NCI-H2081 treated with DMSO at 0.1 percent for 48 hours (cell line): ENCODE measurements around the gene PLD4.

ENCODE experiments used
- DNase-seq: peaks from one replicate; lab custom pipeline; 2025; lab: John Stamatoyannopoulos, UW

Gene PLD4

DNA sequence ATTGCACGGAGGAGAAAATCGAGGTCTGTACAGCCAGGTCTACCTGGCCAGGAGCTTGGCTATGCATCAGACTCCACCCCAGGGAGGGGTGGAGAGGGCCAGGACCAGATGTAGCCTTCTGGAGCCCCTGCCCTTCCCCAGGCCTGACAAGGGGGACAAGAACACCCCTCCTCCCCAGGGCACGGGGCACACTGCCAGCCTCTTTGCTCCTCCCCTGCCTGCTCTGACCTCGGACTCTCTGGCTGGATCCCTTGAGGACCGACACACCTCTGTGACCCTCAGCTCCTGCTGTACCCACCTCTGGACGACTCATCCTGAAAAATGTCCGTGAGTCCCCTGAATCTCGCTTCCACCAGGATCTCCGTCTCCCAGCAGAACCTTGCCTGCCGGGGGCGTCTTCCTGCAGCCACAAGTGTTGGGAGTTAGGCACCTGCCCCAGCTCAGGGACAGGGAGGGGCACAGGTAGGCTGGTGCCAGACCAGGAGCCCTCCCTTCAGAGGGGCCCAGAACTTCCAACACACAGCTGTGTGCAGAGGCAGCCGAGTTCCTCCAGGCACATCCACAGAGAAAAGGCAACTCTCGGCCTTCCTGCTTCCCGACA, 31.7 kb downstream of the PLD4 start:
- DNase-seq = no peak

DNA sequence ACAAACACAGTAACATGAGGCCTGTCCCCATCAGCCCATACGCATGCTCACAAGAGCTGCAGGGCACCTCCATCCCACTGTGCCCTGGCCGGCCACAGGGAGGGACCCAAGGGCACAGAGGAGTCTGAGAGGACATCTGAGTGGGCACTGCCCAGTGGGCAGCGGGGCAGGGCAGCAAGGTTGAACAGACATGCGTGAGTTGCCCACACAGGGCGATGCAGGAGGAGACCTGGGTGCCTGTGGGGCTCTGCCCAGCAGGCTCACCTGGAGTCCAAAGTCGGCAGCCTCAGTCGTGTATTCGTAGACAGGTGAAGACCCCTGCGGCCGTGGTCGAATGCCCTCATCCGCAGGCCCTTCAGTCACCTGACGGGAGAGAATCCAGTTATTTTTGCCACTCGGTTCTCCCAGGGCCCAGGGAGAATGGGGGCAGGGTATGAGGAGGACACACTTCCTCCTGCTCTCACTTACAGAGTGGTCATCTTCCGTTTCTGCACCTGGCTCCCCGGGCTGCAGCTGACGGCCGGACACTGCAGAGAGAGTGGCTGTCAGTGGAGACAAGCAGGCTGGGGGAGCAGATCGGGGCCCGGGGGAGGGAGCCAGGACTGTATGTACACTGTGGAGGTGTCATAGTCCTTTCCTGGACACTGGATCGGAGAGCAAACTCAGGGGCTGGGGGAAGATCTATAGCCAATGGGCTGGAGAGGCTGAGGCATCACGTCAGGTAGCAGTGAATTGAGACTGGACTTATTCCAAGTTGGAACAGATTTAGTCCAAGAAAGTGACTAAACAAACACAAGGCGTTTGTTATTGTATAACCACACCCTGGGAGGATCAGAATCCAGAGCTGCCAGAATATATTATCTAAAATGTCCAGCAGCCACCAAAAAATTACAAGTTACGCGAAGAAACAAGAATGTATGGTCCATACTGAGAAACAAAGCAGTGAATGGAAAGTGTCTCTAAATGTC, 32.8 kb downstream of the PLD4 start:
- no peak for DNase-seq

DNA sequence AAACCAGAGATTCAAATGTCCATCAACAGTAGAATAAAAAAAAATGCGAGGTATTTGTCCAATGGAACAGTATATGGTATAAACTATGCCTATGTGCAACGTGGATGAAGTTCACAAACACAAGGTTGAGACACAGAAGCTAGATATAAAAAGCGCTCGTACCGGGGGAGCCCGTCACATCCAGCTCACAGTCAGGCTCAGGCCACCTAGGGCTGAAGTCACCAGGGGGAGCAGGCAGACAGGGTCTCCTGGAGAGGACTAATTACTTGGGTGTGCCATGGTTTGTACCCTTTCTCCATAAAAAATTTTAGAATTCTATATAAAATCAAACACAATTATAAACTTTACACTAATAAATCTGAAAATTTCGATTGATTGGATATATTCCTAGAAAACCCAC, 39.9 kb downstream of the PLD4 start:
- no peak for DNase-seq

DNA sequence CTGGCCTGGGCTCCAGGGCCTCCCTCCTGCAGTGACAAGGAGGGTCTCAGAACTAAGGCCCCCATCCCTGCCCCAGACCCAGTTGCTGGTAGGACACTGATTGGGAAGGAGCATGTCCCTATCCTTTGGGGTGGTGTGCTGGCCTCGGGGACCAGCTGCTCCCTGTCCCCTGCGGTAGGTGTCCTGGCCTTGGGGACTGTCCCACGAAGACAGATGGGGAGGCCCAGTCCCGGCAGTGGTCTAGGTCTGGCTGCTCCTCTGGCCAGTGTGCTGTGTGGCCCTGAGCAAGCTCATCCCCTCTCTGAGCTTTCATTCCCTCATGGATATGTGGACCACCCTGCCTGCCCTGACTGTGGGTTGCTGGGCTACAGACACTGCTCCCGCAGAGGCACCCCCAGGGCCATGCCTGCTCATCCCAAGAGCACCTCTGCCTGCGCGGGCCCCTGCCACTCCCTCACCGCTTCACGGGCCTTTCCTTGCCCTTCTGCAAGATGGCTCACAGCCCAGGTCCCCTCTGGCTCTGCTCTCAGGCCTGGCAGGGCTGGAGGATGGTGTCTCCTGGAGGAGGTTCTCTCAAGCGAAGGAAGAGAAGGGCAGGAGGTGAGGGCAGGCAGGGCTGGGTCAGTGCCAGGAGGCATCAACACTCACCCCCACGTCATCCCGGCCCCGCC, 41.0 kb downstream of the PLD4 start:
- DNase-seq = no peak

DNA sequence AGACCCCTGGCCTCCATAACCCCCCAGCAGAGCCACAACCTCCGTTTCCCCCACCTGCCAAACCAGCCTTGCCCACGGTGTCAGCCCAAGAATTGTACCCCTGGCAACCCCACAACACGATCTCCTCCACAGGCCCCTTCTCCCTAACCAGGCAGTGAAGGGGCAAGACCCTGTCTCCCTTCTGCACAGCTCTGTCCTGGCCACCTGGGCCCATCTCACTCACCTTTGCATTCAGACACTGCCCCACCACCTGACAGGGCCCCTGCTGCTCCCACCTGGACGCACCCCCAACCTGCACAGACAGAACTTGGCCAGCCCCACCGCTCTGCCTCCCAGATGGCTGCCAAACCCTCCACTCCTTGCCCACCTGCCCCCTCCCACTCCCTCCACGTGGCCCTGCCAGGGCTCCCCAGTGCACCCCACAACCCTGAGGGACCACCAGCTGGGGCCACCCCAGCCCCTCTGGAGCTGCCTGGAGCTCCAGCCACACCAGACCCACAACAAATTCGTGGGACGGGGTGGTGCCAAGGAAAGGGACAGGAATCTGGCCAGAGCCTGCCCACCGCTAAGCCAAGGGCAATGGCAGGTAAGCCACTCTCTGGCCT, 41.7 kb downstream of the PLD4 start:
- no peak for DNase-seq

DNA sequence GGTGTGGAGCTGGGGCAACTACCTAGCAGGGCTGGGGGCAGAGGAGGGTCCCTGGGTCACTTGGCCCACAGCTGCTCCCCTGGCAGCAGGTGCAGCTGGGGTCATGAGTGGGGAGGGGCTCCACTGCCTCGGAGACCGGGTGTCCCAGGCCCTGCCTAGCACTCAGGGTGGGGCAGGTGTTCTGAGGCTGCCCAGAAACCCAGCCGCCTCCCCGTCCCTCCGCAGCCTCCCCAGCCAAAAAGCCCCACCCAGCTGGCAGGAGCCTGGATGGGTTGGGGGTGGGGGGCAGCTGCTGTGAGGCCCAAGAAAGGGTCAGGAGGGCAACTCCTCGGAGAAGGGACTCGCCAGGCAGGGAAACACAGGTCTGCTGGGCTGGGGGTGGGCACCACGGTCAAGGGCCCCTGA, 42.3 kb downstream of the PLD4 start:
- DNase-seq = no peak

DNA sequence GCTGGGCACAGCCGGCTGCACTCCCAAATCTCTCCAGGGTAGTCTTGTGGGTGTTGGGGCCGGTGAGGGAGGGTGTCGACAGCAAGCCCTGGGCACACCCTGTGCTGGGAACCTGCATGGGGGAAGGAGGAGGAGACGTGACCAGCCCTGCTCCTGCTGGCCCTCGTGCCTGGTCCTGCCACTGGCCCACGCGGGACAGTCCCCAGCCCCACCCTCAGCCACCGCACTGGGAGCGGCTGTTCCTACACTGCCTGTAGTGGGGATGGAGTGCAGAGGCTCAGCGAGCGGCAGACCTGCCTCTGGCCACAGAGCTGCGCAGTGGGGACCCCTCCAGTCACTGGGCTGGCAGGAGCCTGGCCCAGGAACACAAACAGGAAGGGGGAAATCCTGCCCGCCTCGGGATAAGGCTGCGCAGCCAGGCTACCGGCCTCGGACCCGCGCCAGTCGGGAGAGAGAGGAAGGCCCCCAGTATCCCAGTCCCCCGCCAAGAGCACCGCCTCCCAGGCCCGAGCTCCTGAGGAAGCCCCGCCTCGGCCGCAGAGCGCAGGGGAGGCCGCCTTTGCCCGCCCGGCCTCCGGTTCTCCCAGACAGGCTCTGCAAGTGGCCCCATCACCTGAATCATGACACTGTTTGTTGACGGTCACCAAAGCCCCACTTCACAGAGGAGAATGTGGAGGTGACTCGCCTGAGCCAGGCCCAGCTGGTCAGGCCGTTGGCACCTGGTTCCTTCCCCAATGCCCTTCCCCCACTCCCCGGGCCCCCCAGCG, 42.9 kb downstream of the PLD4 start:
- DNase-seq = no peak

DNA sequence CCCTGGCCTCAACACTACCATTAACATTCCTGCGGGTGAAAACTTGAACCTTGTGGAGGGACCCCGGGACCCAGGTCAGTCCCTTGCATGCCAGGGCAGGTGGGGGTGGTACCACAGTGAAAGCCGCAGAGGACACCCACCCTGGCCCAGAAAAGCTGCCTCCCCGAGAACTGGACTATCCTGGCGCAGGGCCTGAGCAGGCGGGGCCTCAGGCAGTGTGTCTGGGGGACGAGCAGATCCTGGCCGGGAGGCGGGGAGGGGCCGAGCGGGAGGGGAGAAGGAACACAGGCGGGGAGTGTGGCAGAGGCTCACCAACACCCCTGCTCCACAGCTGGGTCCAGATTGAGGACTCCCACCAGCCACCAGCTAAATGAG, 43.5 kb downstream of the PLD4 start:
- DNase-seq = no peak

DNA sequence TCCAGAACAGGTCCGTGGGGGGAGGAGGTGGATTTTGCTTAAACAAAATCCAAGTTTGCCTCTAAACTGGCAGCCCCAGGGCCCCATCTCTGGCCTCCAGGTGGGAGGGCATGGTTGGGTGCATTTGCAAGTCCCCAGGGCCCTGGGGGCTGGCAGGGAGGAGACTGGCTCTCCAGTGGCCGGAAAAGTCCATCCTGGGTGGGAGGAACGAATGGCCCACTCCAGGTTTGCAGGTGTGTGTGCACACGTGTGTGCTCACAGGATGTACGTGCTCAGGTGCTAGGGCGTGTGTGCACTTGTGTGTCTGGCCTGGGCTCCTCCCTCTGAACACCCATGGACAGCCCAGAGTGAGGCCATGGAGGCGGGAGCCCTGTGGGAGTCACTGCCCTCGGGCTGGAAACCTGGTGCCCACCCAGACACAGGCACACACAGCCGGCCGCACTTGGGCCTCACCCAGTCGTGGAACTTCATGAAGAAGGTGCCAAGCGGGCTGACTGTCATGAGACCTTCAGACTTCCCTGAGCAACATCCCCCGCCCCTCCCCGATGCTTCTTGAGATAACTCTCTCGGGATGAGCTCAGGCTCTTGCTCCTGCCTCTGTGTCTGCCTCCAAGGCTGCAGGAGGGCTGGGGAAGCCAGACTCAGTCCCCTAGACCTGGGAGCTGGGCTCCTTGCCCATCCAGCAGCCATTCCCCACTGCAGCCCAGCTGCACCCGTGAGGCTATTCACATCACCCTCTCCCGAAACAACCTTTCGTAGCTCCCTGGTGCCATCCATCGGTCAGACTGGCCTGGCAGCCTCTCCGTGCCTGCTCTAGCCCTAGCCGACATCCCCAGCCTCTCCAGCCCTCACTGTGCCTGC, 44.1 kb downstream of the PLD4 start:
- DNase-seq = no peak

DNA sequence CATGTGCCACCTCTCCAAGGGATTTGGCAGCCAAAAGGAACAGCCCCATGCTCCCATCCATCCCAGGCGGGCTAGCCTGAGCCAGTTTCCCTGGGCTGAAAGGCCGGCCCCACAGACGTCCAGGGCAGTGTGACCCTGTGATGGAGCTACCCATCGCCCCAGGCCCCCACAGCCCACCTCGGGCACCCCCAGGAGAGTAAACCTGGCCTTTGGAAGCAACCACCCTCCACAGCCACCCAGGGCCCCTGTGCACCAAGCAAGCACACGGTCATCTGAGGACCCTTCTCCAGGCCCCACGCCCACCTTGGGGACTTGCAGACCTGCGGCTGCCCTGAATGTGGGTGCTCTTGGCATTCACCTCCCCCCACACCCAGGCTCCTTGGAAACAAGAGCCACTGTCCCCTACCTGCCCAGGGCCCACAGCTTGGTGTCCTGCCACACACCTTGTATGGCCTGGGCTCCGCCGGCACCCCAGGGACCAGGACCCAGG, 45.1 kb downstream of the PLD4 start:
- no peak for DNase-seq

DNA sequence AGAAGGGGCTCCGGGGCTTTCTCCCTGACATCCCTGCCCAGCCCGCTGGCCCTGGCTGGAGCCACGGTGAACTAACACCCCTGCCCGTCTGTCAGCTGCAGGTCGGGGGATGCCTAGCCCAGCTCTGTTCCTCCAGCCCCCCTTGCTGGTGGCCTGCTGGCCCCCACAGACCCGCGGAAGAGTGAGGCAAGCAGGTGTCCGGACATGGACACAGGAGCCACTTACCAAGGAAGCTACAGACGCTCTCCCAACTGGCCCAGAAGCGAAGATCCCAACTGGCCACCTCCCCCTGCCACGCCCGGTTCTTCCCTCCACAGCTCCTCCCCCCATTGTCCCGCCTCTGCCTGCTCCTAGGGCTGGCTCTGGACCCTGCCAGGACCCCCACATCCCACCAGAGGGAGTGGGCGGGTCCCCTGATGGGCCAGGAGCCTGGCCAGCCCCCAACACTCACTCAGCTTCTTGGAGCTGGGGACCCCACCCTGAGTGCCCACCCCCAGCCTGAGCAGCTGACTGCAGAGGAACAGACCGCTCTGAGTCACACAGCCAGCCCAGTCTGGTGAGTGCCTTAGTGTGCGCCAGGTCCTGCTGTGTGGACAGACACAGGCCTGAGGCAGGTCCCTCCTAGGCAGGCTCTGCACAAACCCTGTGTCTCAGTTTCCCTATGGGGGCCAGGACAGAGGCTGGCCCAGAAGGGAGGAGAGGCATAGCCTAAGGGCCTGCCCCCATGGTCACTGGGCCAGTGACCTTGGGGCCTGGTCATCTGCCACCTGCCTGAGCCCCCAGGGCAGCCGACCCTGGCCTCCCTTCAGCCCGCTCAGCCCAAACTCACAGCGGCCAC, 45.8 kb downstream of the PLD4 start:
- DNase-seq = no peak

DNA sequence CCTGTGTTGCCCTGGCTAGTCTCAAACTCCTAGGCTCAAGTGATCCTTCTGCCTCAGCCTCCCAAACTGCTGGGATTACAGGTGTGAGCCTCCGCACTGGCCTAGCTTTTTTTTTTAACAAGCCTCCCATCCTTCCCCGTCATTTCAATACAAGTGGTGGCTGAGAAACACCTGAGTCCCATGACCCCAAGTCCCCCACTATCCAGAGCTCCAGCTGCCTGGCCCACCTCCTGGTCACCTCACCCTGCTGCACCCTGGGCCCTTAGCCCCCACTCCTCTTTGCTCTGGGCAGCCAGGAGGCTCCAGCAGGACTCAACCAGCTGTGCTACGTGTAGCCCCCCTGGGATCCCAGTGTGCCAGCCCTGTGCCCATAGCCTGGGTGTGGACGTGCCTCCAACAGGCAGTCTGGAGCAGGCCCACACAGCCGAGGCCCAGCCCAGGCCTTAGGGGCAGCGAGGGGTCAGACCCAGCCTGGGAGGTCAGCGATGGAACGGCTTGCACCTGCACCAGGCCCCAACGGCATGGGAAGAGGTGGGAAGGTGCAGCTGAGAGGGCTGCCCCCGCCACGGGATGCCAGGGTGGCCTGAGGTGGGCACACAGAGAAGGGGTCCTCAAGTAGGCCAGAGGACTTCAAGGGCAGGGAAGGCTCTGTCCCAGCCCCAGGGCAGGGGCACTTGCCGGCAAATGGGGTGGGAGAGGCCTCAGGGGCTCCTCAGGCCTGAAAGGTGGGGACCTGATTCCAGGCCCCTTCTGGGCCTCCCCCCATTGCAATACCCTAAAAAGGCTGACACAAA, 47.0 kb downstream of the PLD4 start:
- no peak for DNase-seq

DNA sequence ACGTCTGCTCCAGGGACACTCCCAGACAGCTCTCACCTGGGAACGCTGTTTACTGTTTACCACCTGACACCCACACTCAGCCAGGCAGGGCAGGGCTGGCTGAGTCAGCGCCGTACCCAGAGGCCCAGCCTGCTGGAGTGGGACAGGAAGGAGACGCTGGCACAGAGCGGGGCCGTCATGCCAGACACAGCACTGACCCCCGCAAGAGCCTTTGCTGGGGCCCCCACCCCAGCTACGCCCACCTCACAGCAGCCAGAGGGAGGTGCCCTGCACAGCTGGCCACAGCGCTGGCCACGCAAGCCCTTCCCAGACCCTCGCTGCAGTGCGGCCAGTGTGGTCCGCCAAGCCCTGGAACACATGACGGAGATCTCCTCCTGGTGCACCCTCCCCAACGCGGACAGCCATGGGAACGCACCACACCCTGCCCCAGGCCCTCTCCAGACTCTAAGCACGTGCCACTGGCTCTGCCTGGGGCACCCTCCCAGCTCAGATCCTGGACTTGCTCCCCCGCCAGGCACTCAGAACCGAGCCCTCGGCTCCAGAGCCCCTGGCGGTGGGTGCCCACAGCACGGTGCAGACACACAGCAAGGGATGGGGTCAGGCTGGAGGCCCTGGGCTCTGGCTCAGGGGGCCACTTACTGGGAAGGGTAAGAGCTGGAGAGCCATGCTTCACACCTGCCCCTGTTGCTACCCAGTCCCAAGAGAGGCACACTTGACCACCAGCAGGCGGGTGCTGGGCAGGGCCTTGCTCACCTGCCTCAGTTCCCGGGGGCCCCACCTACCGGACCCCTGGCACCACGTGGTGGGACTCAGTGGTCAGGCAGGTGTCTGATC, 47.8 kb downstream of the PLD4 start:
- no peak for DNase-seq

DNA sequence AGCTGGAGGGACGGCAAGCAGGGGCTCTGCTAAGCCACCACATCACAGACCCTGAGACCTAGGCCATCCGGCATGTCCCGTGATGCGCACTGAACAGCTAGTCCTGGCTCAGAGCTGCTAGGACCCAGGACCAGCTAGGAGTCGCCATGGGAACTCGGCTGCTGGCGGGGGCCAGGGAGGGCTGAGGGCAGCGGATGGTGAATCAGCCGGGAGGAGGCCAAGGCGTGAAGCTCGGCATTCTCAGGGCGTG, 48.4 kb downstream of the PLD4 start:
- DNase-seq = no peak

DNA sequence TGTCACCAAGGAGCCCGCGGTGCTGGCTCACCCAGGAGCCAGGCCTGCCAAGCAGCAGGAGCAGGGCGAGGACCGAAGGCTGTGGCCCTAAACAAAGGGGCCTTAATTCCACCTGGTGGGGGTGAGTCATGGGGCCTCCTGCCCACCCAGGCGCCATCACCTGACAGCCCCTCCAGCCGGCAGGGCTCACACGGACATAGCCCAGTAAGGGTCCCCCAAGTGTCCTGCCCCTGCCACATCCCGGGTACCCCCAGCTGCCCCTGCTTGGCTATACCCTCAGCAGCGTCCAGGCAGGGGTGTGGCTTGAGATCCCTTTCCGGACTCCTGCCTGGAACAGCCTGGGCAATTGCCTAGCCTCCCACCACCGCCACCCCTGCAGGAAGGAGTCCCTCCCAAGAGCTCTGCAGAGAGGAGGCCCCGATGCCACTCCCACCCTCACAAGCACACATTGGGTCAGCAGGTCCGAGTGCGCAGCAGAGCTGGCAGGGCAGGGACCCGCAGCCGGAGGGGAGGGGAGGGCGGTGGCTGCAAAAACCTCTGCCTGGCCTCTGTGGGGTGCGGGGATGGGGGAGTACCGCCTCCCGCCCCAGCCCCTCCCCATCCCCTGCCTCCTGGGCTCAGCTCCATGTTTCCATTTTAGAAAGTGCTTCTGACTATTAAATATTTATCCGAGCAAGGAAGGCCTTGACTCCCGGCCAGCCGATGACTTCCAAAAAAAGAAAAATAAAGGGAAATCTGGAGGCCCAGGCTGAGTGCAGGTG, 48.9 kb downstream of the PLD4 start:
- no peak for DNase-seq

DNA sequence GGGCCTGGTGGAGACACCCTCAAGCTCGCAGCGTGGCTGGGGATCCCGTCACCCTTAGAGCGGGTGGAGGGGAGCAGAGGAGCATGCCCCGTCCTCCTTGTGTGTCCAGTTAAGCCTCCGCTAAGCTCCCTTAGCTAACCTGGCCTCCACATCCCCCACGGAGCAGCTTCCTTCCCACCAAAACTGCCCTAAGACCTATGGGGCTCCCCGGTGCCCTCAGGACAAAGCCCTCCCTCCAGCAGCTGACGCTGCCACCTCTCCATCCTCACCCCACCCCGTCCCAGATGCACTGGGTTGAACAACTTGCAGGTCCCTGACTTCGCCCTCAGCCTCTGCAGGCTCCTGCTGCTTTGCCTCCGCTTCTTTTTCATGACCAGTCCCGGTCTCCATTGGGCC, 49.5 kb downstream of the PLD4 start:
- no peak for DNase-seq

DNA sequence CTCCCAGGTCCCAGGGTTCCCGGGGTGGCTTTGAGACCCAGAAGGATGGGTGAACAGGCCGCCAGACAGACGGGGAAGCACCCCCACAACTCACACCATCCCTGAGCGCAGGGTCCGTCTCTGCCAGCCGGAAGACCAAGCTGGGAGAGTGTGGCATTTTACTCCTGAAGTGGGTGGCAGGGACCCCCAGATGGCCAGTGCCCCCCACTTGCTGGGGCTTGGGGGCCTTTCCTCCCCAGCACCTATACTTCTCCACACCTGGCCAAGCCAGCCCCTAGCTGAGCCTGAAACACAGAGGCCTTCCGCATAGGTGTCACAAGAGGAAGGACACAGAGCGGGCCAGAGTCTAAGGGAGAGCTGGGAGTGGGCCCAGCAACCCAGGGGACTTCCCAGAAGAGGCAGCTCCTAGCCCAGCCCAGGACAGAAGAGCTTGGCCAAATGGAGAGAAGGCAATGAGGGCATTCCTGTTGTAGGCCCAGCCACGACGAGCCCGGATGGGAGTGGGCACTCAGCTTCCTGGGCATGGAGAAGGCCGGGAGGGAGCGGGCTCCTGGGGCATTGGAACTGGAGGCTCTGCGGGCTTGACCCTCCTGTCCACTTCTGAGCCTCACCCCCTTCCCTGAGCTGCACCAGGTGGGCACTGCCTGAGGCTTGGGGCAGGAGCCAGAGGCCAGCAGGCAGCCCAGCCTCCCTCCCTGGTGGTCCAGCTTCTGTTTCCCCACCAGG, 50.1 kb downstream of the PLD4 start:
- no peak for DNase-seq
